Ascending aorta (tissue), 2 donors: ENCODE data around the gene GRM5. TPM values are rescaled to one million over a fixed set of nuclear protein-coding genes. Genes with fewer than 3 reads are reported as not detected.
"Not testable (repeated sequence)": the region's sequence is repeated elsewhere in the genome, so short reads cannot be mapped to it uniquely, and the experiment has no call there.

Experiments
- DNase-seq, 2 donors: peaks; one replicate each; pipeline ENCODE4 v3.0.0-alpha.2; 2019; ENCODE audit warnings: low spot score in 2 of 2
- H3K27ac ChIP-seq, 2 donors: fragments of 200-600 bp; sonication (generic); one replicate each; pipeline ENCODE4 v1.5.1; 2016 to 2017; ENCODE audit warnings: mild to moderate bottlenecking in 1 of 2
- H3K27me3 ChIP-seq: fragments of 200-600 bp; sonication (generic); one replicate; pipeline ENCODE4 v1.5.1; 2017
- H3K36me3 ChIP-seq, 2 donors: fragments of 200-600 bp; sonication (generic); one replicate each; pipeline ENCODE4 v1.5.1; 2016
- H3K4me1 ChIP-seq, 2 donors: fragments of 200-600 bp; sonication (generic); one replicate each; pipeline ENCODE4 v1.5.1; 2016 to 2017; ENCODE audit warnings: mild to moderate bottlenecking in 1 of 2
- H3K4me3 ChIP-seq, 2 donors: fragments of 200-600 bp; sonication (generic); one replicate each; pipeline ENCODE4 v1.5.1; 2016 to 2017; ENCODE audit warnings: mild to moderate bottlenecking in 1 of 2
- H3K9me3 ChIP-seq, 2 donors: fragments of 200-600 bp; sonication (generic); one replicate each; pipeline ENCODE4 v1.5.1; 2016
- intact Hi-C: fragments of 100-400 bp; cut with DNase I; formaldehyde crosslinking; loops from one replicate; pipeline ENCODE4 v1.15.1; 2023
- total RNA-seq: library from RNA; depleted of rRNA; stranded (reverse); fragments of >200 nt; gene quantifications from one replicate; pipeline ENCODE4 v1.1.0, GENCODE V29; 2016
- TF ChIP-seq, protein P1 (sequence below), 3 experiments: fragments of 200-600 bp in 2 of 3; fragments of 450-650 bp in 1 of 3; sonication (generic) in 2 of 3; IDR thresholded peaks; one replicate each; pipeline ENCODE4 v1.5.1; 2016 to 2019; ENCODE audit warnings: antibody characterized with exemption in 3 of 3, mild to moderate bottlenecking in 1 of 3, moderate library complexity in 1 of 3

The GRM5 gene
- total RNA-seq, 1 donor from 2014 or later, result 10.2 TPM

DNA sequence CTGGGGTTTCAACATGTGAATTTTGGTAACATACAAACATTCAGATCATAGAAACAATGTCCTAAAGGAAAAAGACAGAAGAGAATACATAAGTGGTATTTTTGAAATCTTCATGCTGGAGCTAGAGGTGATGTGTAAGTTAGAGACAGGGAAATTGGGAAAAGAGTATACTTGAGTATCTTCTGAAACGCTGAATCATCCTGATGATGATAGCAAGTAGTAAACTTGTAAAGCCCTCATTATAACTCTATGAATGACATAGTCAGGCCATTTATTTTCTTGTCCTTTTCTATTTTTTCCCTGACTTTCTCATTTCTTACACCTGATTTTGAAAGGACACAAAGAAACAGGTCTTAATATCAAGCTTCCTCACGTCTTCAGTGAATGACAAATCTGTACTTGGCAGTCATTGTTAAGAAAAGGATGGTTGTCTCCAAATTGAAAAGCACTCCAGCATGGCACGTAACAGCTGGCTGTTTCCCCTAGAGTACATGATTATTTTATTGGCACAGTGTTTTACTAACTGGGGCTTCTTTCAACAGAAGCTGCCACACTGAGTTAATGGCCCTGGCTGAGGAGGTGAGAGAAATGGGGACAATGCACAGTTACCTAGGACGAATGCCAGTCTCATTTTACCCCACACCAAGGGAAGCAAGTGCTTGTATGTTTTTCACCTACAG is 587.5 kb downstream of the GRM5 start:
- DNase-seq, result no peak
- H3K4me1 ChIP-seq, result peaks cover 0 to 4% of the 10 kb centered on the region in 2 donors
- intact Hi-C loops, result loop anchor here (5.0 kb wide), 1 partner anchor 141 kb away; the partner anchor contains the start of gene CTSC
- TF ChIP-seq, protein P1, sequence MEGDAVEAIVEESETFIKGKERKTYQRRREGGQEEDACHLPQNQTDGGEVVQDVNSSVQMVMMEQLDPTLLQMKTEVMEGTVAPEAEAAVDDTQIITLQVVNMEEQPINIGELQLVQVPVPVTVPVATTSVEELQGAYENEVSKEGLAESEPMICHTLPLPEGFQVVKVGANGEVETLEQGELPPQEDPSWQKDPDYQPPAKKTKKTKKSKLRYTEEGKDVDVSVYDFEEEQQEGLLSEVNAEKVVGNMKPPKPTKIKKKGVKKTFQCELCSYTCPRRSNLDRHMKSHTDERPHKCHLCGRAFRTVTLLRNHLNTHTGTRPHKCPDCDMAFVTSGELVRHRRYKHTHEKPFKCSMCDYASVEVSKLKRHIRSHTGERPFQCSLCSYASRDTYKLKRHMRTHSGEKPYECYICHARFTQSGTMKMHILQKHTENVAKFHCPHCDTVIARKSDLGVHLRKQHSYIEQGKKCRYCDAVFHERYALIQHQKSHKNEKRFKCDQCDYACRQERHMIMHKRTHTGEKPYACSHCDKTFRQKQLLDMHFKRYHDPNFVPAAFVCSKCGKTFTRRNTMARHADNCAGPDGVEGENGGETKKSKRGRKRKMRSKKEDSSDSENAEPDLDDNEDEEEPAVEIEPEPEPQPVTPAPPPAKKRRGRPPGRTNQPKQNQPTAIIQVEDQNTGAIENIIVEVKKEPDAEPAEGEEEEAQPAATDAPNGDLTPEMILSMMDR (IDR thresholded peaks at IDR 0.05), result no peak
- H3K27me3 ChIP-seq, result no peaks in the 10 kb centered on the region
- H3K4me3 ChIP-seq, result no peak overlapping the region
- no peaks in the 10 kb centered on the region for H3K36me3 ChIP-seq
- no peak overlapping the region for H3K27ac ChIP-seq
- H3K9me3 ChIP-seq, result no peaks in the 10 kb centered on the region

DNA sequence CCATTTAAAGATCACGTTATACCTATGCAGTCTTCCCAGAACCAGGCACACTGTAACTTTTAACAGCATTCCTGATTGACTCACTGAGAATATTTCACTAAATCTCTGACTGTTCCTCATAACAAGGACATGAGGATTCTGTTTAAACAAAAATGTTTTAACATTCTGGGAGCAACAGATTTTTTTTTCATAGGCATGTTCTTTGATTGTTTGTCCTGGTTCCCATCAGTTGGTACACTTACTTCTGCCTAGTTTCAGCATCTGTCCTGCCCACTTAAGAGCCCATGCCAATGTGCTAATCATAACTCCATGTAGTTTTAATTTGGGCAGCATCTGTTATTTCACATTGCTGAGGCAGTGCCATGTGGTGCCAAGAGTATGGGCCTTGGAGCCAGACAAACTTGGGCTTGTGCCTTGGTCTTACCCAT is 589.8 kb downstream of the GRM5 start:
- Histone ChIP-seq H3K4me3 (no peak overlapping the region), H3K27ac (no peak overlapping the region), H3K9me3 (no peaks in the 10 kb centered on the region), H3K27me3 (no peaks in the 10 kb centered on the region), H3K4me1 (peaks cover 0 to 4% of the 10 kb centered on the region in 2 donors), H3K36me3 (no peaks in the 10 kb centered on the region)
- intact Hi-C loops, result loop anchor here (5.0 kb wide), 1 partner anchor 139 kb away; the partner anchor contains the start of gene CTSC
- TF ChIP-seq, protein P1 (IDR thresholded peaks at IDR 0.05), result no peak
- no peak for DNase-seq

DNA sequence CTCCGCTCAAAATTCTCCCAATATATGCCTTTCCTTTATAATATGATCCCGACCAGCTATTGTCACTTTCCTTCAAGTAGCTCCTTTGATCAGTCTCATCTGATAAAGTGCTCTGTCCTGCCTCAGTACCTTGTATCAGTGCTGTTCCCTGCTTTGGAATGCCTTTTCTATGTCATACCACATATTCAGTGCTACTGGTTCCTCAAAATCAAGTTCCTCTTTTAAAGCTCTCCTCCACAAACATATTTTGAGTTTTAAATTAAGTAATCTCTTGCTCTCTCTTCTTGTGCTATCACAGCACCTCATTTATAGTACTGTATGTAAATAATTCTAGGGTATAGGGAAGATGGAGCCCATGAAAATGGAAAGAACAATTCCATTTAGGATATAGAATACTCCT is 591.1 kb downstream of the GRM5 start:
- Histone ChIP-seq H3K4me1 (no peaks in the 10 kb centered on the region), H3K27me3 (no peaks in the 10 kb centered on the region), H3K9me3 (no peaks in the 10 kb centered on the region), H3K36me3 (no peaks in the 10 kb centered on the region), H3K4me3 (no peak overlapping the region), H3K27ac (no peak overlapping the region)
- intact Hi-C loops, result loop anchor here (5.0 kb wide), 1 partner anchor 137 kb away; the partner anchor contains the start of gene CTSC
- DNase-seq, result no peak
- TF ChIP-seq, protein P1 (IDR thresholded peaks at IDR 0.05), result no peak

DNA sequence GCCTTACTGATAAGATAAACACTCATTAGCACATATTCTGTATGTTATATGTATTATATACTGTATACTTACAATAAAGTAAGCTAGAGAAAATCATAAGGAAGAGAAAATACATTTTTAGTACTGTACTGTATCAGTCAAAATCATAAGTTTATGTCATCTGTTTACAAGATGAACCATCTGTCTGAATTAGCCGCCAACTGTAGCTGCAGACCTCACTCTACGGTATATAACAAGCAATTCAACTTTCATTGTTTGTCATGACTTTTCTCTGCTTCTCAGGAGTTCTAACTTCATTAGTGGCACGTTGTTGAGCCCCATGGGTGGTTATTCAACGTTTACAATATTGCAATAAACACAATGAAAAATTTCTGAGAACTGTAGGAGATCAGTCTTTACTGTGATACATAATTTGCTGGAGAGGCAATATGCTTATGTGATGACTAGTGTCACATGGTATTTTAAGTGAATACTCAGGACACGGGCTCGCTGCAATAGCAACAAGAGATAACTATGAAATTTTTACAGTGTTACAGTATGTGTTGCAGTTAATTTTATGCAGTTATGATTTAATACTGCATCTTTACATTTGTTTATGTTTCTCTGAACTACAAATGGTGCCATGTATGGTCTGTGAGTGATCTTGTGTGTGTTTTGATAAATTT is 596.1 kb downstream of the GRM5 start:
- TF ChIP-seq, protein P1 (IDR thresholded peaks at IDR 0.05), result no peak
- no peak overlapping the region for H3K27ac ChIP-seq
- H3K4me1 ChIP-seq, result no peaks in the 10 kb centered on the region
- H3K4me3 ChIP-seq, result no peak overlapping the region
- no peaks in the 10 kb centered on the region for H3K9me3 ChIP-seq
- no peaks in the 10 kb centered on the region for H3K27me3 ChIP-seq
- intact Hi-C loops, result no loop called here
- no peak for DNase-seq
- no peaks in the 10 kb centered on the region for H3K36me3 ChIP-seq

DNA sequence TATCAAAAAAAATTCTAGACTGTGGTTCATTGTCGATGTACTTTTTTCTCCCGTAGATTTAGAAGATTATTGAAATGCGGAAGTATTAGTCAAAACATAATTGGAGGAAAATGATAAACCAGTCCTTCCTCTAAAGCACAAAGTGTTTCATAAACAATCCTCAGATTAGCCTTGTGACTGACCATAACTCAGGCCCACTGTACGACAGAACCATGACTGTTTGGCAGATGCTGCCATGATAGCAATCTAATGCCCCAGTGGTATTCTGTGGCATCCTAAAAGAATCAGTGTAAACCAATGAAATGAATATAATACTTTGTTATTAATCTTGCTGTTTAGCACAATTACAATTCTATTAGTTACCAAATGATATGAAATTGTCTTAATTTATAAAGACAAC is 601.3 kb downstream of the GRM5 start:
- intact Hi-C loops, result no loop called here
- no peak for DNase-seq
- H3K9me3 ChIP-seq, result no peaks in the 10 kb centered on the region
- no peak overlapping the region for H3K4me3 ChIP-seq
- no peaks in the 10 kb centered on the region for H3K27me3 ChIP-seq
- no peaks in the 10 kb centered on the region for H3K4me1 ChIP-seq
- H3K27ac ChIP-seq, result no peak overlapping the region
- H3K36me3 ChIP-seq, result no peaks in the 10 kb centered on the region
- TF ChIP-seq, protein P1 (IDR thresholded peaks at IDR 0.05), result no peak

DNA sequence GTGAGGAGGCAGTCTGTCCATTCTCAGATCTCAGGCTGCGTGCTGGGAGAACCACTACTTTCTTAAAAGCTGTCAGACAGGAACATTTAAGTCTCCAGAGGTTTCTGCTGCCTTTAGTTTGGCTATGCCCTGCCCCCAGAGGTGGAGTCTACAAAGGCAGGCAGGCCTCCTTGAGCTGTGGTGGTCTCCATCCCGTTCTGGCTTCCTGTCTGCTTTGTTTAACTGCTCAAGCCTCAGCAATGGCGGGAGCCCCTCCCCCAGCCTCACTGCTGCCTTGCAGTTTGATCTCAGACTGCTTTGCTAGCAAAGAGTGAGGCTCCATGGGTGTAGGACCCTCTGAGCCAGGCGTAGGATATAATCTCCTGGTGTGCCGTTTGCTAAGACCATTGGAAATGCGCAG is 602.5 kb downstream of the GRM5 start:
- intact Hi-C loops, DNase-seq, H3K36me3 ChIP-seq, H3K9me3 ChIP-seq, H3K4me3 ChIP-seq, H3K27me3 ChIP-seq, H3K4me1 ChIP-seq, H3K27ac ChIP-seq: not testable (repeated sequence)

DNA sequence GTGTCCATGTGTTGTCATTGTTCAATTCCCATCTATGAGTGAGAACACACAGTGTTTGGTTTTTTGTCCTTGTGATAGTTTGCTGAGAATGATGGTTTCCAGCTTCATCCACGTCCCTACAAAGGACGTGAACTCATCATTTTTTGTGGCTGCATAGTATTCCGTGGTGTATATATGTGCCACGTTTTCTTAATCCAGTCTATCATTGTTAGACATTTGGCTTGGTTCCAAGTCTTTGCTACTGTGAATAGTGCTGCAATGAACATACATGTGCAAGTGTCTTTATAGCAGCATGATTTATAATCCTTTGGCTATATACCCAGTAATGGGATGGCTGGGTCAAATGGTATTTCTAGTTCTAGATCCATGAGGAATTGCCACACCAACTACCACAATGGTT is 607.7 kb downstream of the GRM5 start:
- H3K4me1 ChIP-seq, H3K27ac ChIP-seq, H3K27me3 ChIP-seq, intact Hi-C loops, H3K4me3 ChIP-seq, H3K36me3 ChIP-seq, H3K9me3 ChIP-seq, DNase-seq: not testable (repeated sequence)
